ENCODE data around the gene MSN. TPM values are rescaled to one million over a fixed set of nuclear protein-coding genes. Genes with fewer than 3 reads are reported as not detected.

MSN gene
- total RNA-seq, 4 donors from 2014 or later = 40.0 to 73.8 (median 60.4) TPM

DNA sequence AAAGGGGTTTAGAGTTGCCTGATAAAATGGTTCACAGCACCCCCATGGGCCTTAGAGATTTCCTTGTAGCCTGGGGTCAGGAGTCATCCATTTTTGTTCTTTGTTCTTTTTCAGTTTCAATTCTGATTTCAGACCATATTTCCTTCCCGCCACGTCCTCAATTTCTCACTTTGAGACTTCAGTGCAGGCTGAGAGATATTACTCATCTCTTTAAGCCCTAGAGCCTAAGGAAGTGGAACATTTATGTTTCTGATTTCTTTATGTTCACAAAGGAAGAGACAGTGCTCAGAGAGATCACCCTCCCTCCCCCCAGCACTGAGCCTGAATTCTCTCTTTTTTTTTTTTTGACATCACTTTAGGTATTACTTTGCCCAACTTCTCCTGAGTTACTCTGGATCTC, 56.3 kb downstream of the MSN start:
- Histone ChIP-seq H3K4me1 (no peaks in the 10 kb centered on the region), H3K27me3 (no peaks in the 10 kb centered on the region), H3K36me3 (no peaks in the 10 kb centered on the region), H3K4me3 (no peak overlapping the region), H3K9me3 (no peaks in the 10 kb centered on the region), H3K27ac (peak overlapping the region in 2 of 4 donors; percentile 16 to 34)
- TF ChIP-seq POLR2AphosphoS5 (IDR thresholded peaks at IDR 0.05) = no peak
- no peak for TF ChIP-seq EP300 (IDR thresholded peaks at IDR 0.05; ENCODE audit: low read depth)
- TF ChIP-seq, protein P1, sequence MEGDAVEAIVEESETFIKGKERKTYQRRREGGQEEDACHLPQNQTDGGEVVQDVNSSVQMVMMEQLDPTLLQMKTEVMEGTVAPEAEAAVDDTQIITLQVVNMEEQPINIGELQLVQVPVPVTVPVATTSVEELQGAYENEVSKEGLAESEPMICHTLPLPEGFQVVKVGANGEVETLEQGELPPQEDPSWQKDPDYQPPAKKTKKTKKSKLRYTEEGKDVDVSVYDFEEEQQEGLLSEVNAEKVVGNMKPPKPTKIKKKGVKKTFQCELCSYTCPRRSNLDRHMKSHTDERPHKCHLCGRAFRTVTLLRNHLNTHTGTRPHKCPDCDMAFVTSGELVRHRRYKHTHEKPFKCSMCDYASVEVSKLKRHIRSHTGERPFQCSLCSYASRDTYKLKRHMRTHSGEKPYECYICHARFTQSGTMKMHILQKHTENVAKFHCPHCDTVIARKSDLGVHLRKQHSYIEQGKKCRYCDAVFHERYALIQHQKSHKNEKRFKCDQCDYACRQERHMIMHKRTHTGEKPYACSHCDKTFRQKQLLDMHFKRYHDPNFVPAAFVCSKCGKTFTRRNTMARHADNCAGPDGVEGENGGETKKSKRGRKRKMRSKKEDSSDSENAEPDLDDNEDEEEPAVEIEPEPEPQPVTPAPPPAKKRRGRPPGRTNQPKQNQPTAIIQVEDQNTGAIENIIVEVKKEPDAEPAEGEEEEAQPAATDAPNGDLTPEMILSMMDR (IDR thresholded peaks at IDR 0.05) = no peak
- TF ChIP-seq POLR2A (IDR thresholded peaks at IDR 0.05) = no peak
- intact Hi-C loops (cut with DNase I; ENCODE audit: low total_unique reads) (no loop called here), in situ Hi-C loops (cut with MboI; ENCODE audit: low pct_ligation_motif_present in 1 of 4, low pct_unique_long_range_greater_than_20kb in 1 of 4, low sequenced_read_pairs in 3 of 4) (loop anchor here in 1 of 4 donors (25.0 kb wide), 1 partner anchor 136 kb away; no protein-coding TSS in a partner anchor)
- WGBS, 2 donors (ENCODE audit: low coverage in 1 of 2) = 56% methylated on average over 2 of the region's 2 CpGs; no CpG with 5 or more reads in 1 of the 2 donors
- no peak for DNase-seq

DNA sequence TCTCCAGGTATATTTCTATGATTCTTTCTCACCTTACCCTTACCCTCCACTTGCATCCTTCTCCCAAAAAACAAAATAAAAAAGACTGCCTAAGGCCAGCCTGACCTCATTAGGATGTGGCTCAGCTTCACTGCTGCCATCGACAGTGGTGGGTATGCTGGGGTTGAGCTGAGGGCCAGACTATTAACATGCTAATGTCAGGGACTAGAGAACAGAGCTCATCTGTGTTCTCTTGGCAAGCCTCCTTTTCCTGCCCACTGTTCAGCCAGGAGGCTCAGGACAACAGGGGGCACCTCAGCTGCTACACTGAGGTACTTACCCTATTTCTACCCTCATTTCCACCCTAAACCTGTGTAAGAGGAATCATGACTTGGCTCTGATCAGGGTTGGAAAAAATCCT, 59.3 kb downstream of the MSN start:
- Histone ChIP-seq H3K36me3 (no peaks in the 10 kb centered on the region), H3K4me1 (no peaks in the 10 kb centered on the region), H3K27me3 (no peaks in the 10 kb centered on the region), H3K4me3 (no peak overlapping the region), H3K27ac (no peak overlapping the region), H3K9me3 (no peaks in the 10 kb centered on the region)
- DNase-seq = no peak
- intact Hi-C loops (cut with DNase I; ENCODE audit: low total_unique reads) (no loop called here), in situ Hi-C loops (cut with MboI; ENCODE audit: low pct_ligation_motif_present in 1 of 4, low pct_unique_long_range_greater_than_20kb in 1 of 4, low sequenced_read_pairs in 3 of 4) (loop anchor here in 2 of 4 donors (25.0 kb wide), 2 partner anchors 139 to 261 kb away; no protein-coding TSS in a partner anchor)
- TF ChIP-seq POLR2A (IDR thresholded peaks at IDR 0.05) (no peak), POLR2AphosphoS5 (IDR thresholded peaks at IDR 0.05) (no peak), EP300 (IDR thresholded peaks at IDR 0.05; ENCODE audit: low read depth) (no peak)
- TF ChIP-seq, protein P1 (IDR thresholded peaks at IDR 0.05) = no peak
- WGBS, 2 donors (ENCODE audit: low coverage in 1 of 2) = 86% methylated on average over 1 of the region's 1 CpG; no CpG with 5 or more reads in 1 of the 2 donors

DNA sequence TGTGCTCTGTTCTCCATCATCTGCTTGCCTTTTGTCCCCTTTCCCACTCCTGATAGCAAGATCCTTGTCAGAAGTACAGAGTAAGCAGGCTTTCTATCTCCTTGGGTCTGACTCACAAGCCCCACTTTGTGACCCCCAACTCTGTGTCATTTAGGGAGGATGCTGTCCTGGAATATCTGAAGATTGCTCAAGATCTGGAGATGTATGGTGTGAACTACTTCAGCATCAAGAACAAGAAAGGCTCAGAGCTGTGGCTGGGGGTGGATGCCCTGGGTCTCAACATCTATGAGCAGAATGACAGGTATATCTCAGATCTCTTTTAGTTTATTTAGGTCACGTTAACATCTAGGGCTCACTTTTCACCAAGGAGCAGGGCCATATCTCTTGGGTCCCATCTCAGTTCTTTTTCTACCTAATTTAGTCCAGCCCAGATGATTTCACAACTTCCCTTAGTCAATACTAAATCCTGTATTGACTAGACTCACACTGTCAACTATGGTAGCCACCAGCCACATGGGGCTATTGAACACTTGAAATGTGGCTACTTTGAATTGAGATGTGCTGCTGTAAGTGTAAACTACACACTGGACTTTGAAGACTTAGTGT, 64.3 kb downstream of the MSN start:
- in situ Hi-C loops (cut with MboI; ENCODE audit: low pct_ligation_motif_present in 1 of 4, low pct_unique_long_range_greater_than_20kb in 1 of 4, low sequenced_read_pairs in 3 of 4) (loop anchor here in 2 of 4 donors (25.0 kb wide), 2 partner anchors 144 to 256 kb away; no protein-coding TSS in a partner anchor), intact Hi-C loops (cut with DNase I; ENCODE audit: low total_unique reads) (no loop called here)
- Histone ChIP-seq H3K4me1 (no peaks in the 10 kb centered on the region), H3K27me3 (no peaks in the 10 kb centered on the region), H3K27ac (no peak overlapping the region), H3K4me3 (no peak overlapping the region), H3K36me3 (no peaks in the 10 kb centered on the region), H3K9me3 (no peaks in the 10 kb centered on the region)
- no peak for TF ChIP-seq POLR2A (IDR thresholded peaks at IDR 0.05)
- no peak for TF ChIP-seq POLR2AphosphoS5 (IDR thresholded peaks at IDR 0.05)
- no peak for TF ChIP-seq EP300 (IDR thresholded peaks at IDR 0.05; ENCODE audit: low read depth)
- TF ChIP-seq, protein P1 (IDR thresholded peaks at IDR 0.05) = no peak
- DNase-seq = no peak
- WGBS, 2 donors (ENCODE audit: low coverage in 1 of 2) = 58% methylated on average over 1 of the region's 1 CpG; no CpG with 5 or more reads in 1 of the 2 donors

DNA sequence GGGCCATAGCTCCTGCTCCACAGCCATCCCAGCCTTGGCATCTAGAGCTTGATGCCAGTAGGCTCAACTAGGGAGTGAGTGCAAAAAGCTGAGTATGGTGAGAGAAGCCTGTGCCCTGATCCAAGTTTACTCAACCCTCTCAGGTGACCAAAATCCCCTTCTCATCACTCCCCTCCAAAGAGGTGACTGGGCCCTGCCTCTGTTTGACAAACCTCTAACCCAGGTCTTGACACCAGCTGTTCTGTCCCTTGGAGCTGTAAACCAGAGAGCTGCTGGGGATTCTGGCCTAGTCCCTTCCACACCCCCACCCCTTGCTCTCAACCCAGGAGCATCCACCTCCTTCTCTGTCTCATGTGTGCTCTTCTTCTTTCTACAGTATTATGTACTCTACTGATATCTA, 73.5 kb downstream of the MSN start:
- no peak for DNase-seq
- no peaks in the 10 kb centered on the region for H3K27me3 ChIP-seq
- TF ChIP-seq POLR2AphosphoS5 (IDR thresholded peaks at IDR 0.05) (no peak), EP300 (IDR thresholded peaks at IDR 0.05; ENCODE audit: low read depth) (no peak), POLR2A (IDR thresholded peaks at IDR 0.05) (no peak)
- TF ChIP-seq, protein P1 (IDR thresholded peaks at IDR 0.05) = no peak
- in situ Hi-C loops (cut with MboI; ENCODE audit: low pct_ligation_motif_present in 1 of 4, low pct_unique_long_range_greater_than_20kb in 1 of 4, low sequenced_read_pairs in 3 of 4) (loop anchor here in 2 of 4 donors (25.0 kb wide), 2 partner anchors 154 to 246 kb away; no protein-coding TSS in a partner anchor), intact Hi-C loops (cut with DNase I; ENCODE audit: low total_unique reads) (no loop called here)
- no peak overlapping the region for H3K4me3 ChIP-seq
- no peaks in the 10 kb centered on the region for H3K9me3 ChIP-seq
- H3K27ac ChIP-seq = no peak overlapping the region
- no peaks in the 10 kb centered on the region for H3K36me3 ChIP-seq
- H3K4me1 ChIP-seq = no peaks in the 10 kb centered on the region

Measured in transverse colon (tissue), 4 donors.